NCI-H1105 (cell line): Measurements from ENCODE around the gene RPL19.
"Not testable (repeated sequence)": the region's sequence is repeated elsewhere in the genome, so short reads cannot be mapped to it uniquely, and the experiment has no call there.

Experiments
- DNase-seq: peaks from one replicate; lab custom pipeline; 2025; lab: John Stamatoyannopoulos, UW

RPL19 gene

GRCh38 chr17:39200070-39200879, at the start of gene RPL19:
RPL19 (plus strand) TSS chr17:39200283; CDS start chr17:39200345, 62 bp downstream.
- peak; percentile 63 for DNase-seq

- no peak for DNase-seq
Observed at GRCh38 chr17:39150795-39151149, 49.3 kb upstream of the RPL19 start.

- DNase-seq: no peak
Observed at GRCh38 chr17:39151150-39151942, 48.7 kb upstream of the RPL19 start, which contains the start of gene PLXDC1. PLXDC1 (minus strand) TSS chr17:39151637; CDS start chr17:39151437, 200 bp downstream.

GRCh38 chr17:39151943-39152818, 47.9 kb upstream of the RPL19 start:
- no peak for DNase-seq

- peak; percentile 61 for DNase-seq
Observed at GRCh38 chr17:39153599-39154051, 46.5 kb upstream of the RPL19 start.

GRCh38 chr17:39155654-39156053, 44.4 kb upstream of the RPL19 start:
- no peak for DNase-seq

GRCh38 chr17:39156491-39156890, 43.6 kb upstream of the RPL19 start:
- no peak for DNase-seq

GRCh38 chr17:39158623-39159022, 41.5 kb upstream of the RPL19 start:
- no peak for DNase-seq

- DNase-seq: no peak
Observed at GRCh38 chr17:39161962-39162361, 38.1 kb upstream of the RPL19 start.

- DNase-seq: no peak
Observed at GRCh38 chr17:39164675-39165143, 35.4 kb upstream of the RPL19 start.

- DNase-seq: no peak
Observed at GRCh38 chr17:39165178-39165840, 34.8 kb upstream of the RPL19 start.

GRCh38 chr17:39165841-39166349, 34.2 kb upstream of the RPL19 start, which contains the start of gene ARL5C:
ARL5C (minus strand) TSS chr17:39166161; CDS start chr17:39165760, 401 bp downstream.
- DNase-seq: no peak

- no peak for DNase-seq
Observed at GRCh38 chr17:39166437-39167335, 33.4 kb upstream of the RPL19 start.

GRCh38 chr17:39167476-39167875, 32.6 kb upstream of the RPL19 start:
- DNase-seq: no peak

GRCh38 chr17:39168503-39168902, 31.6 kb upstream of the RPL19 start:
- DNase-seq: not testable (repeated sequence)

GRCh38 chr17:39169101-39169500, 31.0 kb upstream of the RPL19 start:
- DNase-seq: no peak

GRCh38 chr17:39169518-39169917, 30.6 kb upstream of the RPL19 start:
- no peak for DNase-seq

GRCh38 chr17:39170109-39170508, 30.0 kb upstream of the RPL19 start:
- no peak for DNase-seq

GRCh38 chr17:39170558-39170957, 29.5 kb upstream of the RPL19 start:
- no peak for DNase-seq

- no peak for DNase-seq
Observed at GRCh38 chr17:39171933-39172332, 28.1 kb upstream of the RPL19 start.
